ENCODE results near the gene ADD3.
A peak's percentile ranks its signal among the peaks of the same experiment; 100 is the strongest.

Gene ADD3, protein sequence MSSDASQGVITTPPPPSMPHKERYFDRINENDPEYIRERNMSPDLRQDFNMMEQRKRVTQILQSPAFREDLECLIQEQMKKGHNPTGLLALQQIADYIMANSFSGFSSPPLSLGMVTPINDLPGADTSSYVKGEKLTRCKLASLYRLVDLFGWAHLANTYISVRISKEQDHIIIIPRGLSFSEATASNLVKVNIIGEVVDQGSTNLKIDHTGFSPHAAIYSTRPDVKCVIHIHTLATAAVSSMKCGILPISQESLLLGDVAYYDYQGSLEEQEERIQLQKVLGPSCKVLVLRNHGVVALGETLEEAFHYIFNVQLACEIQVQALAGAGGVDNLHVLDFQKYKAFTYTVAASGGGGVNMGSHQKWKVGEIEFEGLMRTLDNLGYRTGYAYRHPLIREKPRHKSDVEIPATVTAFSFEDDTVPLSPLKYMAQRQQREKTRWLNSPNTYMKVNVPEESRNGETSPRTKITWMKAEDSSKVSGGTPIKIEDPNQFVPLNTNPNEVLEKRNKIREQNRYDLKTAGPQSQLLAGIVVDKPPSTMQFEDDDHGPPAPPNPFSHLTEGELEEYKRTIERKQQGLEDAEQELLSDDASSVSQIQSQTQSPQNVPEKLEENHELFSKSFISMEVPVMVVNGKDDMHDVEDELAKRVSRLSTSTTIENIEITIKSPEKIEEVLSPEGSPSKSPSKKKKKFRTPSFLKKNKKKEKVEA
- 314 to 436 reads per million in 2 donors for total RNA-seq

DNA sequence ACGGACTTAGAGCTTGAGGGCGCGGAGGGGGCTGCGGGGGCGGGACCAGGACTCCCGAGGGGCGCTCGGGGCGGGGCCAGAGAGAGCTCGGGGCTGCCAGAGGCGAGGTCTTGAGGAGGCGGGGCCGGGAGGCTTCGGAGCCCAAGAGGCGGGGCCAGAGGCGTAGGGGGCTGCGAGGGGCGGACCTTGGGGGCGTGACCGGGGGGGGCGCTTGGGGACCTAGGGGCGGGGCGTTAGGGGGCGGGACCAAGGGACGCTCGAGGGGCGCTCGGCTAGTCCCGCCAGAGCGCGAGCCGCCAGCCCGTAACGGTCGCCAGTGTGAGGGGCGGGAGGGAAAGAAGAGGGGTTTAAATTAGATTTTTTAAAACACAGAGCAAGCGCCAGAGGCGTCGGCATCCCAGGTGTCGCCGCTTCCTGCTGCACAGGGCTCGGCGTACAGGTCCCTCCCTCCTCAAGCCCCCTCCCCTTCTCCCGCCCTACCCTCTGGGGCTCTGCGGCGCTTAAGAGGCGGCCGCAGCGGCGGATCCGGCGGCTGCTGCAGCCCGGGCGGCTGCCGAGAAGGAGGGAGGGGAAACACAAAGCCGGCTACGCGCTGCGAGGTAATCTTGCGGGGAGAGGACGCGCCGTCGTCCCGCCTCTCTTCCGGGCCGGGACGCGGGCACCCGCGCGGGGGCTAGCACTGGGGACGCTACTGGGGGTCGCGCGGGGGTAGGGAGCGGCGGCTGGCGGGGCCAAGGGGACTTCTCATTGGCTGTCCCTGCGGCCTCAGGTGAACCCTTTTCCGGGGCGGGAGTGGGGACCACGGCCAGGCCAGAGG is at the start of gene ADD3:
Gene ADD3, plus strand, starts transcription at position 284 of the 817 bp plus-strand sequence. CDS start 92,670 bp downstream, outside the sequence.
- DNase-seq: peak; percentile 92

DNA sequence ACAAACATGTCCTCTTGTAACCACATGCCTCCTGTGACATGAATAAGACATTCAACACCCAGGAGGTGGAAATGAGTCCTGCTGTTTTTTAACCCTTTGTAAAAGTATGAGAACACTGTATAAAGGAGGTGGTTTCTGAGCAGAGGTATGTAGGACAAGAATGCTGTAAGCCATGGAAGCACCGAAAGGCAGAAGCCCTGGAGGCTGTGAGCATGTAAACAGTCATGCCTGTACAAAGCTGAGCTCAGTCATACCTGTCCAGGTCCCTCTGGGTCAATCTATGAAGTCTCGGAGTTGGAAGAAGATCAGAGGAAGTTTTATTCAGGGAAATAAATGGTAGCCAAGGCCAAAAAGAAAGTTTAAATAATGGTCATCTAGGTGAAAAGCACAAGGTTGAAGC is 49.7 kb upstream of the ADD3 start:
- no peak for DNase-seq

DNA sequence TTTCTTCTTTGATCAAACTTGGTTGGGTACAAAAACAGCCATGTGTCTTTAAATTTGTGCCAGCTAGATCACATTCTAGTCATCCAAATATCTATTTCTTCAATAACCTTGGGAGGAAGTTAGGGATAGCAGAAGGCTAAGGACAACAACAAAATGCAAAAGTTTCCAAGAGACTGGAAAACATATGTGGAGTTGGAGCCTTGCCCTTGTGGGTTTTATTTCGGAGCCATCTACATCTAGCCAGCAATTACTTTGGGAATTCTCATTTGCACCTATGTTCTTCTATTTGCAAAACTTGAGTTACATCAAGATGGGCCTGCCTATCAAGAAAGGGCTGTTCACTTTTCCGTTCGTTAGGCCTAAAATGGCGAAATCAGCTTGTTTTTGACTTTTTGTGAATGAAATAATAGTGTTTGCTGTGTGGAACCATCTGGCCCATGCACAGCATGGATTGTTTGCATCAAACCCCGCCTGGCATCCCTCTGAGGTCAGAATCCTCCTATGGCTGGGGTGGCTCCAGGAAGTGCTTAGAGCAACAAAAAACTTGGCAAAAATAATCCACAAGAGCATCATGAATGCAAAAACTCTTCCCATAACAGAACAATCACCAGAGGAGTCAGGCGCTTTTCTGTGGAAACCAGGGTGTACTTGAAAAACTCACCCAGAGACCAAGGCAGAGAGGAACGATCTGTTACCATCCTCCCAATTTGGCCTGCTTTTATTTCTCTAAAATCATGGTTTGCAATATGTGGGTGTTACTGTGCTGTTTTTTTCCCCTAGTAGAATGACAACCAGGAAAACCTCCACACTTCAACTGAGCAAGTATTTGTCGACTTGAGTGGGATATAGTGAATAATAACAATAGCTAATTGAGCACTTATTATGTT is 48.3 kb upstream of the ADD3 start:
- no peak for DNase-seq

DNA sequence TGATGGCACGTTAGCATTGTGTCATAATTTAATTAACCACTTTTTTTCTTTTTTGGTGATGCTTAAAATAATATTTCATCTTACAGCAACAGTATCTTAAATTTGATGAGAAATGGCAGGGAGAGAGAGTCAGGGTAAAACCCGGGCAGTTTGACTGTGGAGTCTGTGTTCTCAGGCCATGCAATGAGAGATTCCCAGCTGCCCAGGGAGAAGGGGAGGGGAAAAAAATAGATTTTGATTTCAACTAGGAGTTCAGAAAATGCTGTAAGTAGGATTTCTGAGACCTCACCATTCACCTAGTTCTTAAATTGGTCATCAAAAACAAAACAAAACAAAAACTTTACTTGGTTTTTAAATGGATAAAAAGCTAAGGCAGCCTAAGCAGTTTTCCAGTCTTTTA is 47.1 kb upstream of the ADD3 start:
- no peak for DNase-seq

DNA sequence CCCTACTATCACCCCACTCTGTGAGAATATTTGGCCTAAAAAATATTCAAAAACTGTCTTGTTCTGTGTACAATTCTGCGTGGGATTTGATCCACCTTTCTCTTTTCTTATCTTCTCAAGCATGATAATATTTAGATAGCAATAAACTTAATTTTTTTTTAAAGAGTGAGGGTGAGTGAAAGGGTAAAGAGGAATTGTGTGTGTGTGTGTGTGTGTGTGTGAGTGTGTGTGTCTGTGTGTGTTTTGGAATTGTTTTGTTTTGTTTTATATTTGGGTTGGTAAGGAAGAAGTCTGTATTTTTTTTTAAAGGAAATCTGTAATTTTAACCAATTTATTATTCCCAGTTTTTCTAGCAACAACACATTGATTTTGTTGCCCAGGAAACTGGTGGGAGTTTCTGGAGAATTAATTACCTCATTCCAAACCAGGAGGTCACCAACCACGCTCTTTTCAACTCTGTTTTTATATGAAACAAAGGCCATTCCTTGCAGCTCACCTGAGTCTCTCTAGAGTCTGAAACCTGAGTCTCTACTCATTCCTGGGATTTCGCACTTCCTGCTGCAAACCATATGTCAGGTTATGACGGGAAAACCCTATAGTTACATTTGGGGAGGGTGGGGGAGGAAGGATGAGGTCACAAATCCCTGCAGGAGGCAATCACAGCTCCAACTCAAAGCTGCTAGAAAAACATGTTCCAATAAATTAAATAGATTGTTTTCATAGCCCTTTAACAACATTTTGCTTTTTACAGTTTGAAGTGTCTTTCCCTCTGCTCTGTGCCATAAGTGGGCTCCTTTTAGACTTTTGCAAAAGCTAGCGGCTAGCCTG is 46.4 kb upstream of the ADD3 start:
- no peak for DNase-seq

DNA sequence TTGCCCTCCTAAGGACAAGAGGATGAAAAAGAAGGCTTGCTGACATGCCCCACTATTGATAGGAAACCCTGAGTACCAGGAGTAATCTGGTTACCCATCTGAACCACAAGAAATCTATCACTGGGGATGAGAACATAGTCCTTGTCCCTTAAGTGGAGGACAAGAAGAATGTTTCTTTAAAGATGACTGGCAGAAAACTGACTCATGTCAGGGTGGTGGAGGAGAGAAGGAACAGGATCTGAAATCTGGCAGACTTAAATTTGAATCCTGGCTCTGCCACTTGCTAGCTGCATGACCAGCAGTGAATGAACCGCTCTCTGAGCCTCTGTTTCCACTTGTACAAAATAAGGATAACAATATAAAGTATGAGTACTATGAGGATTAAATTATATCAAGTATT is 45.5 kb upstream of the ADD3 start:
- DNase-seq: no peak

DNA sequence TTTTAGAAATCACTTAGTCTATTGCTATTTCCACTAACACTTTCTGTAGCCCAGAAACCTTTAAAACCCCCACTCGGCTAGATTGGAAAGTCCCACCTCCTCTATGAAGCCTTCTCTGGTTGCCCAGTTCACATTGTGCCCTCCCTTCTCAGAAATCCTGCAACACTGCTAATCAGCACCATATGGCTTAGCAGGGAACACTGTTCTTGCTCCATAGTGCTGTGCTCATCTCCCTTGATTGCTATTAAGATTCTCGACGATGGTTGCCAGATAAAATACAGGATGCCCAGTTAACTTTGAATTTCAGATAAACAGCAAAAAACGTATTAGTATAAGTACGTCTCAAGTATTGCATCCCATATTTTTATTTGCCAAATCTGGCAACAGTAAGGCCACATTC is 44.3 kb upstream of the ADD3 start:
- no peak for DNase-seq

DNA sequence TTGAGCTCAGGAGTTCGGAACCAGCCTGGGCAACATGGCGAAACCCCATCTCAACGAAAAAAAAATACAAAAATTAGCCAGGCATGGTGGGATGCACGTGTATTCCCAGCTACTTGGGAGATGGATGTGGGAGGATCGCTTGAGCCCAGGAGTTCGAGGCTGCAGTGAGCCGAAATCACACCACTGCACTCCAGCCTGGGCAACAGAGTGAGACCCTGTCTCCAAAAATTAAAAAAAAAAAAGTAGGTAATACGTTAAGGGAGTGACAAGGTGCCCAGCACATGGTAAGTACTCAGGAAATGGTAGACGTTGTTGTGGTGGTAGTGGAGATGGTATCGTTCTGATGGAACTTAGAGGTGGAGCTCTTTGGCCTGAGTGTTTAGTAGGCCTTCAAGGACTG is 43.5 kb upstream of the ADD3 start:
- no peak for DNase-seq

DNA sequence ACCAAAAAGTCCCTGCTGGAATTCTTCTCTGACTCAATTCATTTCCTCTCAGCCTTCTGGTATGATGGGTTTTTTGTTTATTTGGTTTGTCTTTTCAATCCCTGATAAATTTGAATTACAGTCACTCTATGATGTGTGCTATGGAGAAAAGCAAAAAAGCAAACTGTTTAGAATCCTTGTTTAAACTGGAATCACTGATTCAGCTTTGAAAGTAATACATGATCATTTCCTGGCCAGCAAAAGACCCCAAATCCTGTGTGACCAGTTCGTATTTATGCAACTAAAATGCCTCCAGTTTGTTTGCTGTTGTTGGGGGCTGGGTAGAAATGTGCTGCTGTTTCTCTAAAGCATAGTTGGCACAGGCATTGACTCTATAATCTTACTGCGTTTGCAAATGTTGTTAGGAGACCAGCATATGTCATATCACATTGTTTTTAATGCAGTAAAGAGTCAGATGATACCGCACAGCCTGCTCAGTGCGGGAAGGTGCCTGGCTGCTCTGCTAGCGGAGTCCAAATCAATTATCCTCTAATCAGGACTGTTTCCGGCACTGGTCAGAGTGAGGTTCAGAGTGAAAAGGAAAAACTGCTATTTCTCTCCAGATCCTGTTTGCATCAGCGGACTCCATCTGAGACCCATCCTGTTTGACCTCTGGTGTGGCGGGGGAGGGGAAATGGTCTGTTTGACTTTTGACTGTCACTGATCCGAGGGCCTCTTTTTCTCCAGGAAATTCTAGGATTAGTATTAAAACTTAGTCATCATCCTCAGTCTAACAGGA is 40.6 kb upstream of the ADD3 start:
- no peak for DNase-seq

DNA sequence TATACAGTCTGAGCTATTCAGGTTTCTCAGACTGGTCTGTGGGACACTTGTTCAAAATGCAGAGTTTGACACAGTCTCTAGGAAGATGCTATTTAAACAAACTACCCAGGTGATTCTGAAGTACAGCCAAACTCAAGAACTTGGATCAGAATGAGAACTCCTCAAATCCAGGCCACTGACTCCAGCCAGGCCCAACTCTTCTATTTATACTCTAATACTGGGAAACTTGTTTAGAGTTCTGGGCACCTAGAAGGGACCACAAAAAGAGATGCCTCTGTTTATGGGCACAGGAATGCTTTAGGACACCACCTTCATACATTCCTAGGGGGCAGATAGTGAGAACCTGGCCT is 40.1 kb upstream of the ADD3 start:
- no peak for DNase-seq

DNA sequence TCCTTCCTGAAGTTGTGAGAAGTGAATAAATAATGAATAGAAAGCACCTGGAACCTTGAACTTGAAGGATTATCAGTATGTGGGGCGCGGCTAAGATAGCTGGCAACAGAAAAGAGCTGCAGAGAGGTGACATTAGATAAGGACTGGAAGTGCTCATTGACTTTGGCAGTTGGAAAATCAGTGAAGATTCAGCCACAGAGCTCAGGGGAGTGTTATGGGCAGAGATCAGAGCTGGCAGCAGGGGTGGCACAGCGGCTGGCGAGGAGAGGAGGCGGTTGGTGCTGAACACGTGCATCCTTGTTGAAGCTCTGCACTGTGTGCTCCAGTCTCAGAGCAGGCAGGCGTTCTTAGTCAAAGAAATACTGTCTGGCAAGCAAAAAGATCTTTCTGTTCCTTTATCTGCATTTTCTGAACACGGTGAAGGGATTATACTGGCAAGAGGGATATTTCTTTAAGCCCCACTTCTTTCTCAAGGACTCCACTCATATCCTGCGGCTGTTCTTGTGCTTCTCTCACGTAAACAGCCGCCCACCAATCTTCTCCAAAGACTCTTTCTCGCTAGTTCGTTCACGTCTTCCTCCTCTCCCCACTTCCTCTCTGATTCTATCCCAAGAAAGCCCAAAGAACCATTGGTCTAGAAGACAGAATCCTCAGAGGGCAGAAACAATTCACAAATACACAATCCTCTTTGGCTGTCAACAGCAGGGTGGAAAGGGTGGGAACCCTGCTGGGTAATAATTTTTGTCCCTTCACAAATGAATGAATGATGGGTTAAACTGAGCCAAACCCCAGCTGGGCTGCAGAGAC is 38.6 kb upstream of the ADD3 start:
- DNase-seq: no peak

DNA sequence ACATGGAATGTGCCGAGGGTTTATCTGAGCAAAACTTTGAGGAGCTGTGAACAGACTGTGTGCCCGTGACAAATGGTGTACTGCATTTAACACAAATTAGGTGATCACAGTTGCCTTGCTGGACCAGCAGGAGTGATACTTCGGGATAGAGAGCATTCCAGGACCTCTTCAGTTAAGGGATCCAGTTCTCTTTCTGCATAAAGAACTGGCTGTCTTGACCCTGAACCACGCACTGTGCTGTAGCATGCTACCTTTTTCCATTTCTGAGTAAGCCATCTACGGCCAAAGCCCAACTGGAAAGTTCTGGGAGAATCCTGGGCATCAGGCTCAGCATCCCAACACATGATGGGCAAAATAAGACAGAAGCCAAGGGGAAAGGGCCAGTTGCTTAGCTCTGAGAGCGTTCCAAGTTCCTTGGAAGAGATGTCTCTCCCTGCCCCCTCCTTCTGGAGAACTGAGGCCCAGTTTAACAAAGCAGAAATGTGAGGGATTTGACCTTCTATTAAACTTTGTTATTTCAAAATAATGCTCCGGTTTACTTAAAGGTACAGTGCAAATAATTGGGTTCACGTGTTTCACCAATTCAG is 37.9 kb upstream of the ADD3 start:
- no peak for DNase-seq

DNA sequence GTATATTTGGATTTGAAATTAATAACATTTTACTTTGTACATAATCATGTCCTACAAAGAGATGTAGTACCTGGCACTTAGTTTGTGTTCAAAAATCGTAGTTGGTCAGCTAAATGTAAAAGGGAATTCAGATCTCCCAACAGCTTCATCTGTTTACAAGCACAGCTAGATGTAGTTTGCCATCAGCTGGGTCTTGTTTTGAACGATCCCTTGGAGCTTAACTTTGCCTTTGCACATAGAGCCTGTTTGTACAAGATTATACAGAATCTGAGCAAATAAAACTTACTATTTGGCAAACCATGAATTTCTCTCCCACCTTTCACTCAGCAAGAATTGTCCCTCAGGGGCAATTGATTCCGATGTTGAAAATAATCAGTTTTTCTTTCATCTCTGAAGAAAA is 36.1 kb upstream of the ADD3 start:
- DNase-seq: no peak

DNA sequence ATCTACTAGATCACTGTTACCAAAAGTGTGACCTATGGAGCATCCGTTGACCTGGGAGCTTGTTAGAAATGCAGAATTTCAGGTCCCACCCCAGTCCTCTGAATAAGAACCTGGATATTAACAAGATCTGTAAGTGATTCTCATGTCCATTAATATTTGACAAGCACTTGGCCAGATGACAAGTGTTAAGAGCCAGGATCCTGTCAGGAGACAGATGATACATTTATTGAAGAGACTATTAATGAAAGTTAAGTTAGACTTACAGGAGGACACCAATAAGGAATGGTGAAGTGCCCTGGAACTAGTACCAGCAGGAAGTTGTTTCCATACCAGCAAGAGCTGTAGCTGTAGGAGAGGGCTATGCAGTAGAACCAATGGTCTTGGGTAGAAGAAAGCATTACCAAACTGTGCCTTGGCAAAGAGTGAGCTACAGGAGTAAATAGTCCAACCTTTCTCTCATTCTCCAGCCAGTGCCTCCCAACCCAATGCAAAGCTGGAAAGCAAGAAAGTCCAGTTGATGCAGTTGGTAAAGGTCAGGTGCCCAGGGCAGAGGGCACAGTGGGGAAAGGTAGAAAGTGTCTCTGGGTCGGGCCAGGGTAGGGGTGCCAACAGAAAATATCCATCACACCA is 35.3 kb upstream of the ADD3 start:
- DNase-seq: no peak

DNA sequence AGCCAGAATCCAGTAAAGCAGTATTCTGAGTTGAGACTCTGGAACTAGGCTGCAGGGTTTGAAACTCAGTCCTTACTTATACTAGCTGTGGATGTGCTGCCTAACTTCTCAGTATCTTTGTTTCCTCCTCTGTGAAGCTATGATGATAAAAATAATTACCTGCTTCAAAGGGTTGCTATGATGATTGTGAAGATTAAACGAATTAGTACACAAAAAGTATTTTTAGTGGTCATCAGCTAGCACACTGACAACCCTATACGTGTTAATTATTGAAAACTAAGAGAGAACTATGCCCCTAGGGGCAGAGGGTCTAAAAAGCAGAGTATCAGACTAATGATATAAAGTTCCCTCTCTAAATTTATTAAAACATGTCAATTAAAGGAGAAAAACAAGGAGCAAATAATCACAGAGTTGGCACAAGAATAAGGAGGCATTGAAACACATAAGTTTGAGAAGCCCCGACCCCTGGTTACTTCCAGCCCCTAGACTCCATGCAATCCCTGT is 34.4 kb upstream of the ADD3 start:
- DNase-seq: no peak

DNA sequence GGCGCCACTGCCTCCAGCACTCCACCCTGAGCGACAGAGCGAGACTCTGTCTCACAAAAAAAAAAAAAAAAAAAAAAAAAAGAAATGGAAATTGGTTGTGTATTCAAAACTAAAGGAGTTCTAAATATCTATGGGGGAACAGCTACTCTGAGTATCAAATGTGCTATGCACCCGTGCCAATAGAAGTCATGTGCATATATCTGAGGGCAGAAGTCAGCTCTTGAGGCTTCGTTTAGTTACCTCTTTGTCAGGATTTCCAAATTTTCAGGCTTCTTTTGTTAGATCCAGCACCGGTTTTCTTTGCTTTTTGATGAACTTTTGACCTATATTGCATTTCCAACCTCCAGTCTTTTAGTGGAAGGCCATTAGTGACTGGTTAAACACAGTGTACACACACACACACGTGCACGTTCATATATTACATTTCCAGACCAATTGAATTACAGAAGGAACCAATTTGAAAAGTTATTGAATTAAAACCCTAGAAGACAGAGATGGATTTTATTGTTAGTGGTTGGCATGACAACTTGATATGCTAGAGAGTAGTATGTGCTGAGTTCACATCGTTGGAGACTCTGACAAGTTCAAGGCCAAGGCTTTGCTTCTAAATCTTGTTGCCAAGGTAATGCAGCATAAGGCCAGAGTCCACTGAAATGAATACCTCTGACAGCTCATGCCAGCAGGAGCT is 33.1 kb upstream of the ADD3 start:
- no peak for DNase-seq

DNA sequence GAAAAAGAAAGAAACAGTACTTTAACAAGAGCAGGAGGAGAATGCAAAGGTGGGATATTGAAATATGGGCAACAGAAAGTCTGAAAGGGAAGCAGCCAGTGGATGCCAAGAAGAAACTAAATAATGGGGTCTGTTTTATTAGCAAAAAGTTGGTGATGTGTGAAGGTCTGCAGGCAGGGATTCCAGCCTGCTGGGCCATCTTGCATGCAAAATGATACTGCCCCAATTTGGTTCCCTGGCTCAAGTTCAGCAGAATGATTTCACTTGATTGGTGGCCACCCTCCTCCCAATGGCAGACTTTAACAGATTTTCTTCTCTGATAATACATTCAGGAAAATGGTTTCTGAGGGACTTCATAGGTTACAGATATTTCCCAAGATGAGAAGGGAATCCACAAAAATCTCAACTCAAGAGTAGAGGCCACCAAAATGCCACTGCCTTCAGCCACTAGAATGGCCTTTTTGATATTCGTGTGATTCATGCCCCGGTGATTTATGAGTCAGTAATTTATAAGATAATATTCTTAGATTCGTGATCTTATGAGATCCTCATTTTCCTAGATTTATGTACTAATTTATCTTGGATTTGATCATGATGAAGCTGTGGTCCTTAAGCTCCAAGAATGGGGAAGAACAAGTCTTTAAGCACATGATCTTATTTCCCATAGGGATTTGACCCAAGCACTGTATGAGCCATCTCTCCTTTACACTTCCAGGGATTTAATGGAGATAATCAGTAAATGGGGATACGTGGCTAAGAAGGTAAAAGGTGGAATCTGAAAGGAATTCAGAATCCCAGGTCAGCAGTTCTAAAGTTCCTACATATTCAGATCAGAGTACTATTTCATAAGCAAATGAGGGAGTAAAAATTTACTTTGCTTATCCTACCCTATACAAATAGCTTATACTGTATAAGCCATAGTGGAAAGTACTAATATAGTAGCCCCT is 32.3 kb upstream of the ADD3 start:
- no peak for DNase-seq
